Measurements from ENCODE around the gene NPM1.

DNA sequence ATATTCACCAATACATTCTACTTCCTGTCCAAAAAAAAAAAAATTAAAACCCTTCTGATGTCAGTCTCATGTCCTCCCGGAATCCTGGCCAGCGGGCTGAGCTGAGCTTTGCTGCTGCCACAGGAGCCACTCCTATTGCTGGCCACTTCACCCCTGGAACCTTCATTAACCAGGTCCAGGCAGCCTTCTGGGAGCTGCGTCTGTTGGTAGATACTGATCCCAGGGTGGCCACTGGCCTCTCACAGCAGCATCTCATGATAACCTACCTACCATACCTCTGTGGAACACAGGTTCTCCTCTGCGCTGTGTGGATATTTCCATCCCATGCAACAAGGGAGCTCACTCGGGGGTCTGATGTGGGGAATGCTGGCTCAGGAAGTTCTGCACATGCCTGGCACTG lies 21.0 kb upstream of the NPM1 start:
- TF ChIP-seq CTCF (conservative IDR thresholded peaks at IDR 0.05 in 1 of 2, IDR thresholded peaks at IDR 0.05 in 1 of 2; ENCODE audit: extremely low read depth in 1 of 2, insufficient read depth in 1 of 2, low read depth in 1 of 2, low read length in 2 of 2) (no peak), EZH2 (IDR thresholded peaks at IDR 0.05; ENCODE audit: borderline replicate concordance, low read length) (no peak)

Data from mammary epithelial cell (primary cell).